ENCODE measurements around the gene SORBS1.

Gene SORBS1

GRCh38 chr10:95561177-95561863 is at the start of gene SORBS1:
Gene SORBS1 (minus strand): TSS chr10:95561371. CDS start chr10:95441135, 120,236 bp downstream.
- TF ChIP-seq POLR2A (IDR thresholded peaks at IDR 0.05; ENCODE audit: low read length) (peak; percentile 80), GATA1 (IDR thresholded peaks at IDR 0.05; ENCODE audit: low read depth, low read length) (no peak)
- DNase-seq, result peak; percentile 97 to 98

GRCh38 chr10:95610727-95611126 is 49.6 kb upstream of the SORBS1 start:
- no peak for TF ChIP-seq POLR2A (IDR thresholded peaks at IDR 0.05; ENCODE audit: low read length)
- no peak for TF ChIP-seq GATA1 (IDR thresholded peaks at IDR 0.05; ENCODE audit: low read depth, low read length)
- no peak for DNase-seq

GRCh38 chr10:95606922-95607321 is 45.8 kb upstream of the SORBS1 start:
- DNase-seq, result no peak
- TF ChIP-seq GATA1 (IDR thresholded peaks at IDR 0.05; ENCODE audit: low read depth, low read length) (no peak), POLR2A (IDR thresholded peaks at IDR 0.05; ENCODE audit: low read length) (no peak)

GRCh38 chr10:95605163-95605562 is 44.0 kb upstream of the SORBS1 start:
- no peak for DNase-seq
- TF ChIP-seq GATA1 (IDR thresholded peaks at IDR 0.05; ENCODE audit: low read depth, low read length), result no peak
- TF ChIP-seq POLR2A (IDR thresholded peaks at IDR 0.05; ENCODE audit: low read length), result no peak

- no peak for DNase-seq
- TF ChIP-seq POLR2A (IDR thresholded peaks at IDR 0.05; ENCODE audit: low read length) (no peak), GATA1 (IDR thresholded peaks at IDR 0.05; ENCODE audit: low read depth, low read length) (no peak)
These were observed 43.5 kb upstream of the SORBS1 start for GRCh38 chr10:95604630-95605029.

- DNase-seq, result no peak
- no peak for TF ChIP-seq POLR2A (IDR thresholded peaks at IDR 0.05; ENCODE audit: low read length)
- no peak for TF ChIP-seq GATA1 (IDR thresholded peaks at IDR 0.05; ENCODE audit: low read depth, low read length)
These were observed 41.2 kb upstream of the SORBS1 start for GRCh38 chr10:95602382-95602781.

GRCh38 chr10:95601116-95601719 is 40.0 kb upstream of the SORBS1 start:
- TF ChIP-seq GATA1 (IDR thresholded peaks at IDR 0.05; ENCODE audit: low read depth, low read length), result no peak
- TF ChIP-seq POLR2A (IDR thresholded peaks at IDR 0.05; ENCODE audit: low read length), result no peak
- peak; percentile 84 to 92 for DNase-seq

- peak in 1 of 2 experiments; percentile 12 for DNase-seq
- TF ChIP-seq GATA1 (IDR thresholded peaks at IDR 0.05; ENCODE audit: low read depth, low read length) (no peak), POLR2A (IDR thresholded peaks at IDR 0.05; ENCODE audit: low read length) (no peak)
These were observed 39.0 kb upstream of the SORBS1 start for GRCh38 chr10:95600158-95600557.

- no peak for DNase-seq
- TF ChIP-seq GATA1 (IDR thresholded peaks at IDR 0.05; ENCODE audit: low read depth, low read length) (no peak), POLR2A (IDR thresholded peaks at IDR 0.05; ENCODE audit: low read length) (no peak)
These were observed 36.6 kb upstream of the SORBS1 start for GRCh38 chr10:95597788-95598187.

- peak; percentile 18 to 63 for DNase-seq
- no peak for TF ChIP-seq GATA1 (IDR thresholded peaks at IDR 0.05; ENCODE audit: low read depth, low read length)
- TF ChIP-seq POLR2A (IDR thresholded peaks at IDR 0.05; ENCODE audit: low read length), result no peak
These were observed 26.9 kb upstream of the SORBS1 start for GRCh38 chr10:95588025-95588424.

- no peak for TF ChIP-seq GATA1 (IDR thresholded peaks at IDR 0.05; ENCODE audit: low read depth, low read length)
- no peak for TF ChIP-seq POLR2A (IDR thresholded peaks at IDR 0.05; ENCODE audit: low read length)
- no peak for DNase-seq
These were observed 18.8 kb upstream of the SORBS1 start for GRCh38 chr10:95579835-95580535.

- TF ChIP-seq GATA1 (IDR thresholded peaks at IDR 0.05; ENCODE audit: low read depth, low read length), result no peak
- TF ChIP-seq POLR2A (IDR thresholded peaks at IDR 0.05; ENCODE audit: low read length), result no peak
- DNase-seq, result no peak
These were observed 18.1 kb upstream of the SORBS1 start for GRCh38 chr10:95579292-95579691.

- TF ChIP-seq POLR2A (IDR thresholded peaks at IDR 0.05; ENCODE audit: low read length) (no peak), GATA1 (IDR thresholded peaks at IDR 0.05; ENCODE audit: low read depth, low read length) (no peak)
- no peak for DNase-seq
These were observed 17.4 kb upstream of the SORBS1 start for GRCh38 chr10:95578619-95579018.

GRCh38 chr10:95574649-95575365 is 13.6 kb upstream of the SORBS1 start:
- TF ChIP-seq GATA1 (IDR thresholded peaks at IDR 0.05; ENCODE audit: low read depth, low read length) (no peak), POLR2A (IDR thresholded peaks at IDR 0.05; ENCODE audit: low read length) (no peak)
- DNase-seq, result no peak
